ENCODE measurements around the gene MGAT5. TPM values are rescaled to one million over a fixed set of nuclear protein-coding genes. Genes with fewer than 3 reads are reported as not detected.

MGAT5 gene
- total RNA-seq, 1 donor from 2014 or later: 37.6 TPM

GRCh38 chr2:134375935-134376334, 122.1 kb downstream of the MGAT5 start:
- Histone ChIP-seq H3K27ac (ENCODE audit: low read depth, low read length) (no peak overlapping the region), H3K4me1 (ENCODE audit: control insufficient read depth in 3 of 3, insufficient read depth in 3 of 3, low read length in 3 of 3) (peaks cover 12 to 13% (median 12%) of the 10 kb centered on the region in 3 donors)

GRCh38 chr2:134377730-134378129, 123.9 kb downstream of the MGAT5 start:
- H3K27me3 ChIP-seq (ENCODE audit: control insufficient read depth in 3 of 3, insufficient read depth in 3 of 3, low read length in 3 of 3): no peaks in the 10 kb centered on the region
- no peak overlapping the region for H3K4me3 ChIP-seq (ENCODE audit: low read length in 3 of 3)
- H3K36me3 ChIP-seq (ENCODE audit: control insufficient read depth in 3 of 3, insufficient read depth in 3 of 3, low read length in 3 of 3): no peaks in the 10 kb centered on the region
- H3K4me1 ChIP-seq (ENCODE audit: control insufficient read depth in 3 of 3, insufficient read depth in 3 of 3, low read length in 3 of 3): peaks cover 8 to 10% (median 9%) of the 10 kb centered on the region in 3 donors
- H3K9ac ChIP-seq (ENCODE audit: low read depth in 1 of 3, low read length in 3 of 3): no peak overlapping the region
- no peak overlapping the region for H3K27ac ChIP-seq (ENCODE audit: low read depth, low read length)
- H3K9me3 ChIP-seq (ENCODE audit: control insufficient read depth in 3 of 3, low read length in 3 of 3): no peaks in the 10 kb centered on the region

More at GRCh38 chr2:134375935-134376334, 122.1 kb downstream of the MGAT5 start:
- Histone ChIP-seq H3K36me3 (ENCODE audit: control insufficient read depth in 3 of 3, insufficient read depth in 3 of 3, low read length in 3 of 3) (no peaks in the 10 kb centered on the region), H3K4me3 (ENCODE audit: low read length in 3 of 3) (no peak overlapping the region), H3K27me3 (ENCODE audit: control insufficient read depth in 3 of 3, insufficient read depth in 3 of 3, low read length in 3 of 3) (no peaks in the 10 kb centered on the region), H3K9ac (ENCODE audit: low read depth in 1 of 3, low read length in 3 of 3) (no peak overlapping the region), H3K9me3 (ENCODE audit: control insufficient read depth in 3 of 3, low read length in 3 of 3) (no peaks in the 10 kb centered on the region)

- Histone ChIP-seq H3K4me3 (ENCODE audit: low read length in 3 of 3) (no peak overlapping the region), H3K36me3 (ENCODE audit: control insufficient read depth in 3 of 3, insufficient read depth in 3 of 3, low read length in 3 of 3) (no peaks in the 10 kb centered on the region), H3K27me3 (ENCODE audit: control insufficient read depth in 3 of 3, insufficient read depth in 3 of 3, low read length in 3 of 3) (no peaks in the 10 kb centered on the region), H3K9me3 (ENCODE audit: control insufficient read depth in 3 of 3, low read length in 3 of 3) (no peaks in the 10 kb centered on the region), H3K9ac (ENCODE audit: low read depth in 1 of 3, low read length in 3 of 3) (no peak overlapping the region), H3K27ac (ENCODE audit: low read depth, low read length) (no peak overlapping the region), H3K4me1 (ENCODE audit: control insufficient read depth in 3 of 3, insufficient read depth in 3 of 3, low read length in 3 of 3) (no peaks in the 10 kb centered on the region)
Observed at GRCh38 chr2:134379293-134379692, 125.4 kb downstream of the MGAT5 start.

- no peak overlapping the region for H3K9ac ChIP-seq (ENCODE audit: low read depth in 1 of 3, low read length in 3 of 3)
- no peak overlapping the region for H3K4me3 ChIP-seq (ENCODE audit: low read length in 3 of 3)
- no peaks in the 10 kb centered on the region for H3K27me3 ChIP-seq (ENCODE audit: control insufficient read depth in 3 of 3, insufficient read depth in 3 of 3, low read length in 3 of 3)
- no peaks in the 10 kb centered on the region for H3K36me3 ChIP-seq (ENCODE audit: control insufficient read depth in 3 of 3, insufficient read depth in 3 of 3, low read length in 3 of 3)
- H3K9me3 ChIP-seq (ENCODE audit: control insufficient read depth in 3 of 3, low read length in 3 of 3): no peaks in the 10 kb centered on the region
- H3K4me1 ChIP-seq (ENCODE audit: control insufficient read depth in 3 of 3, insufficient read depth in 3 of 3, low read length in 3 of 3): no peaks in the 10 kb centered on the region
- H3K27ac ChIP-seq (ENCODE audit: low read depth, low read length): no peak overlapping the region
Observed at GRCh38 chr2:134379722-134380121, 125.8 kb downstream of the MGAT5 start.

GRCh38 chr2:134381141-134381540, 127.3 kb downstream of the MGAT5 start:
- Histone ChIP-seq H3K9ac (ENCODE audit: low read depth in 1 of 3, low read length in 3 of 3) (no peak overlapping the region), H3K9me3 (ENCODE audit: control insufficient read depth in 3 of 3, low read length in 3 of 3) (no peaks in the 10 kb centered on the region), H3K27ac (ENCODE audit: low read depth, low read length) (no peak overlapping the region), H3K4me1 (ENCODE audit: control insufficient read depth in 3 of 3, insufficient read depth in 3 of 3, low read length in 3 of 3) (no peaks in the 10 kb centered on the region), H3K4me3 (ENCODE audit: low read length in 3 of 3) (no peak overlapping the region), H3K36me3 (ENCODE audit: control insufficient read depth in 3 of 3, insufficient read depth in 3 of 3, low read length in 3 of 3) (no peaks in the 10 kb centered on the region), H3K27me3 (ENCODE audit: control insufficient read depth in 3 of 3, insufficient read depth in 3 of 3, low read length in 3 of 3) (no peaks in the 10 kb centered on the region)

- H3K27ac ChIP-seq (ENCODE audit: low read depth, low read length): no peak overlapping the region
- H3K4me1 ChIP-seq (ENCODE audit: control insufficient read depth in 3 of 3, insufficient read depth in 3 of 3, low read length in 3 of 3): no peaks in the 10 kb centered on the region
- no peak overlapping the region for H3K9ac ChIP-seq (ENCODE audit: low read depth in 1 of 3, low read length in 3 of 3)
- no peaks in the 10 kb centered on the region for H3K27me3 ChIP-seq (ENCODE audit: control insufficient read depth in 3 of 3, insufficient read depth in 3 of 3, low read length in 3 of 3)
- no peaks in the 10 kb centered on the region for H3K36me3 ChIP-seq (ENCODE audit: control insufficient read depth in 3 of 3, insufficient read depth in 3 of 3, low read length in 3 of 3)
- no peak overlapping the region for H3K4me3 ChIP-seq (ENCODE audit: low read length in 3 of 3)
- no peaks in the 10 kb centered on the region for H3K9me3 ChIP-seq (ENCODE audit: control insufficient read depth in 3 of 3, low read length in 3 of 3)
Observed at GRCh38 chr2:134384131-134384530, 130.3 kb downstream of the MGAT5 start.

- no peak overlapping the region for H3K9ac ChIP-seq (ENCODE audit: low read depth in 1 of 3, low read length in 3 of 3)
- no peaks in the 10 kb centered on the region for H3K27me3 ChIP-seq (ENCODE audit: control insufficient read depth in 3 of 3, insufficient read depth in 3 of 3, low read length in 3 of 3)
- no peak overlapping the region for H3K27ac ChIP-seq (ENCODE audit: low read depth, low read length)
- no peaks in the 10 kb centered on the region for H3K36me3 ChIP-seq (ENCODE audit: control insufficient read depth in 3 of 3, insufficient read depth in 3 of 3, low read length in 3 of 3)
- no peaks in the 10 kb centered on the region for H3K4me1 ChIP-seq (ENCODE audit: control insufficient read depth in 3 of 3, insufficient read depth in 3 of 3, low read length in 3 of 3)
- no peak overlapping the region for H3K4me3 ChIP-seq (ENCODE audit: low read length in 3 of 3)
- H3K9me3 ChIP-seq (ENCODE audit: control insufficient read depth in 3 of 3, low read length in 3 of 3): no peaks in the 10 kb centered on the region
Observed at GRCh38 chr2:134385195-134385594, 131.3 kb downstream of the MGAT5 start.

GRCh38 chr2:134386310-134386709, 132.4 kb downstream of the MGAT5 start:
- no peaks in the 10 kb centered on the region for H3K9me3 ChIP-seq (ENCODE audit: control insufficient read depth in 3 of 3, low read length in 3 of 3)
- H3K27ac ChIP-seq (ENCODE audit: low read depth, low read length): no peak overlapping the region
- H3K4me1 ChIP-seq (ENCODE audit: control insufficient read depth in 3 of 3, insufficient read depth in 3 of 3, low read length in 3 of 3): no peaks in the 10 kb centered on the region
- no peaks in the 10 kb centered on the region for H3K27me3 ChIP-seq (ENCODE audit: control insufficient read depth in 3 of 3, insufficient read depth in 3 of 3, low read length in 3 of 3)
- no peak overlapping the region for H3K9ac ChIP-seq (ENCODE audit: low read depth in 1 of 3, low read length in 3 of 3)
- no peak overlapping the region for H3K4me3 ChIP-seq (ENCODE audit: low read length in 3 of 3)
- H3K36me3 ChIP-seq (ENCODE audit: control insufficient read depth in 3 of 3, insufficient read depth in 3 of 3, low read length in 3 of 3): no peaks in the 10 kb centered on the region

GRCh38 chr2:134389381-134389780, 135.5 kb downstream of the MGAT5 start:
- no peaks in the 10 kb centered on the region for H3K36me3 ChIP-seq (ENCODE audit: control insufficient read depth in 3 of 3, insufficient read depth in 3 of 3, low read length in 3 of 3)
- H3K27me3 ChIP-seq (ENCODE audit: control insufficient read depth in 3 of 3, insufficient read depth in 3 of 3, low read length in 3 of 3): no peaks in the 10 kb centered on the region
- H3K9ac ChIP-seq (ENCODE audit: low read depth in 1 of 3, low read length in 3 of 3): no peak overlapping the region
- H3K27ac ChIP-seq (ENCODE audit: low read depth, low read length): no peak overlapping the region
- peaks cover 0 to 5% (median 0%) of the 10 kb centered on the region in 3 donors for H3K4me1 ChIP-seq (ENCODE audit: control insufficient read depth in 3 of 3, insufficient read depth in 3 of 3, low read length in 3 of 3)
- H3K4me3 ChIP-seq (ENCODE audit: low read length in 3 of 3): no peak overlapping the region
- no peaks in the 10 kb centered on the region for H3K9me3 ChIP-seq (ENCODE audit: control insufficient read depth in 3 of 3, low read length in 3 of 3)

- H3K4me3 ChIP-seq (ENCODE audit: low read length in 3 of 3): no peak overlapping the region
- H3K9me3 ChIP-seq (ENCODE audit: control insufficient read depth in 3 of 3, low read length in 3 of 3): no peaks in the 10 kb centered on the region
- H3K27me3 ChIP-seq (ENCODE audit: control insufficient read depth in 3 of 3, insufficient read depth in 3 of 3, low read length in 3 of 3): no peaks in the 10 kb centered on the region
- no peaks in the 10 kb centered on the region for H3K36me3 ChIP-seq (ENCODE audit: control insufficient read depth in 3 of 3, insufficient read depth in 3 of 3, low read length in 3 of 3)
- H3K4me1 ChIP-seq (ENCODE audit: control insufficient read depth in 3 of 3, insufficient read depth in 3 of 3, low read length in 3 of 3): peaks cover 0 to 5% (median 0%) of the 10 kb centered on the region in 3 donors
- no peak overlapping the region for H3K27ac ChIP-seq (ENCODE audit: low read depth, low read length)
- no peak overlapping the region for H3K9ac ChIP-seq (ENCODE audit: low read depth in 1 of 3, low read length in 3 of 3)
Observed at GRCh38 chr2:134391751-134392160, 137.9 kb downstream of the MGAT5 start.

Data from skeletal muscle tissue (tissue), 4 donors.